HEK293 (cell line): ENCODE data around the gene NANOS3.
A peak's percentile ranks its signal among the peaks of the same experiment; 100 is the strongest.

Source experiments
- EGR2 ChIP-seq: fragments of 450-650 bp; formaldehyde crosslinking; IDR thresholded peaks from 2 replicates; pipeline ENCODE4 v1.5.1; 2016; ENCODE audit warnings: low read depth, missing biosample characterization, missing genetic modification characterization
- ELK4 ChIP-seq: IDR thresholded peaks from 2 replicates; pipeline ENCODE4 v1.6.1; 2011; ENCODE audit warnings: mild to moderate bottlenecking, low read depth, low read length, borderline replicate concordance
- GFI1B ChIP-seq: fragments of 450-650 bp; formaldehyde crosslinking; IDR thresholded peaks from 2 replicates; pipeline ENCODE4 v1.5.1; 2016; ENCODE audit warnings: missing biosample characterization, missing genetic modification characterization
- GLI2 ChIP-seq: fragments of 450-650 bp; formaldehyde crosslinking; IDR thresholded peaks from 2 replicates; pipeline ENCODE4; 2017; ENCODE audit warnings: missing biosample characterization, missing genetic modification characterization, low read depth, borderline replicate concordance
- HOXD13 ChIP-seq: sonication (generic); formaldehyde crosslinking; IDR thresholded peaks from 2 replicates; pipeline ENCODE4 v1.8.0; 2022; ENCODE audit warnings: missing genetic modification reagents, borderline replicate concordance
- IKZF3 ChIP-seq: fragments of 450-650 bp; IDR thresholded peaks from 2 replicates; pipeline ENCODE4 v1.5.0; 2018; ENCODE audit warnings: missing biosample characterization, mild to moderate bottlenecking, missing genetic modification characterization, moderate library complexity
- INSM2 ChIP-seq: fragments of 450-650 bp; formaldehyde crosslinking; IDR thresholded peaks from 2 replicates; pipeline ENCODE4 v1.5.1; 2016; ENCODE audit warnings: missing biosample characterization, missing genetic modification characterization
- OVOL3 ChIP-seq: fragments of 450-650 bp; formaldehyde crosslinking; IDR thresholded peaks from 2 replicates; pipeline ENCODE4 v1.5.1; 2016; ENCODE audit warnings: missing biosample characterization, missing genetic modification characterization
- PRDM10 ChIP-seq: fragments of 450-650 bp; formaldehyde crosslinking; IDR thresholded peaks from 2 replicates; pipeline ENCODE4 v1.5.1; 2016; ENCODE audit warnings: missing biosample characterization, missing genetic modification characterization
- SETDB1 ChIP-seq: IDR thresholded peaks from one replicate; pipeline ENCODE4 v1.6.1; 2017; ENCODE audit warnings: mild to moderate bottlenecking, low read length, moderate library complexity, mixed read lengths; ENCODE audit not compliant: insufficient read length
- ZNF112 ChIP-seq: fragments of 450-650 bp; formaldehyde crosslinking; IDR thresholded peaks from 2 replicates; pipeline ENCODE4 v1.5.0; 2017; ENCODE audit warnings: missing biosample characterization, missing genetic modification characterization
- ZNF138 ChIP-seq: fragments of 450-650 bp; formaldehyde crosslinking; IDR thresholded peaks from 2 replicates; pipeline ENCODE4 v1.5.1; 2016; ENCODE audit warnings: missing biosample characterization, missing genetic modification characterization, borderline replicate concordance
- ZNF18 ChIP-seq: fragments of 450-650 bp; formaldehyde crosslinking; IDR thresholded peaks from 2 replicates; pipeline ENCODE4 v1.5.1; 2016; ENCODE audit warnings: missing biosample characterization, missing genetic modification characterization
- ZNF24 ChIP-seq: fragments of 450-650 bp; formaldehyde crosslinking; IDR thresholded peaks from 2 replicates; pipeline ENCODE4 v1.5.1; 2016; ENCODE audit warnings: missing biosample characterization, missing genetic modification characterization
- ZNF274 ChIP-seq, 2 experiments: fragments of 200-500 bp in 1 of 2; fragments of 450-650 bp in 1 of 2; sonication (Bioruptor generic) in 1 of 2; formaldehyde crosslinking in 1 of 2; IDR thresholded peaks; 2 replicates each; pipeline versions ENCODE4 v1.5.1 to v1.6.1; 2014 to 2016; ENCODE audit warnings: borderline replicate concordance in 1 of 2, inconsistent platforms in 1 of 2, low read length in 1 of 2, missing biosample characterization in 1 of 2, missing genetic modification characterization in 1 of 2
- ZNF362 ChIP-seq: fragments of 450-650 bp; formaldehyde crosslinking; IDR thresholded peaks from 2 replicates; pipeline ENCODE4 v1.5.1; 2016; ENCODE audit warnings: missing biosample characterization, missing genetic modification characterization
- ZNF513 ChIP-seq: fragments of 450-650 bp; IDR thresholded peaks from 2 replicates; pipeline ENCODE4 v1.5.1; 2018; ENCODE audit warnings: missing biosample characterization, missing genetic modification characterization
- ZNF521 ChIP-seq: fragments of 450-650 bp; formaldehyde crosslinking; IDR thresholded peaks from 2 replicates; pipeline ENCODE4 v1.5.1; 2017; ENCODE audit warnings: missing biosample characterization, mild to moderate bottlenecking, missing genetic modification characterization
- ZNF561 ChIP-seq: fragments of 450-650 bp; IDR thresholded peaks from 2 replicates; pipeline ENCODE4 v1.5.1; 2018; ENCODE audit warnings: missing biosample characterization, missing genetic modification characterization, borderline replicate concordance
- ZNF624 ChIP-seq: fragments of 450-650 bp; formaldehyde crosslinking; IDR thresholded peaks from 2 replicates; pipeline ENCODE4 v1.5.1; 2017; ENCODE audit warnings: missing biosample characterization, missing genetic modification characterization
- ZNF626 ChIP-seq: fragments of 450-650 bp; sonication (Bioruptor Pico); formaldehyde crosslinking; IDR thresholded peaks from 2 replicates; pipeline ENCODE4 v1.5.1; 2018; ENCODE audit warnings: missing biosample characterization, missing genetic modification characterization, inconsistent platforms
- ZNF701 ChIP-seq: fragments of 450-650 bp; formaldehyde crosslinking; IDR thresholded peaks from 2 replicates; pipeline ENCODE4 v1.5.1; 2016; ENCODE audit warnings: missing biosample characterization, missing genetic modification characterization
- ZNF704 ChIP-seq: fragments of 450-650 bp; formaldehyde crosslinking; IDR thresholded peaks from 2 replicates; pipeline ENCODE4 v1.5.1; 2016; ENCODE audit warnings: missing biosample characterization, missing genetic modification characterization
- ZNF791 ChIP-seq: fragments of 450-650 bp; formaldehyde crosslinking; IDR thresholded peaks from 2 replicates; pipeline ENCODE4 v1.5.1; 2016; ENCODE audit warnings: missing biosample characterization, missing genetic modification characterization
- ZNF843 ChIP-seq: fragments of 450-650 bp; formaldehyde crosslinking; IDR thresholded peaks from 2 replicates; pipeline ENCODE4 v1.5.1; 2016; ENCODE audit warnings: missing biosample characterization, missing genetic modification characterization

Gene NANOS3

GRCh38 chr19:13864667-13865570 lies 12.0 kb upstream of the NANOS3 start (continued):
- TF ChIP-seq PRDM10 (tag by site-specific recombination) = no peak
- TF ChIP-seq ZNF843 = no peak
- no peak for TF ChIP-seq ZNF704 (tag by site-specific recombination)
- TF ChIP-seq ZNF791 (tag by site-specific recombination) = no peak
- TF ChIP-seq OVOL3 (tag by site-specific recombination) = no peak
- no peak for TF ChIP-seq IKZF3 (tag by site-specific recombination)
- TF ChIP-seq HOXD13 = no peak
- TF ChIP-seq SETDB1 = no peak
- TF ChIP-seq INSM2 (tag by site-specific recombination) = no peak
- TF ChIP-seq ZNF362 (tag by site-specific recombination) = no peak
- no peak for TF ChIP-seq ZNF18 (tag by site-specific recombination)
- TF ChIP-seq ZNF112 (tag by site-specific recombination) = no peak
- TF ChIP-seq ZNF701 (tag by site-specific recombination) = no peak
- TF ChIP-seq ZNF138 (tag by site-specific recombination) = no peak
- no peak for TF ChIP-seq ZNF521 (tag by site-specific recombination)
- no peak for TF ChIP-seq ZNF274 (IDR thresholded peaks at IDR 0.05; ENCODE audit: low read length)
- no peak for TF ChIP-seq ZNF274 (tag by site-specific recombination; IDR thresholded peaks at IDR 0.05; ENCODE audit: borderline replicate concordance)
- no peak for TF ChIP-seq ZNF24 (tag by site-specific recombination)
- TF ChIP-seq EGR2 = peak; percentile 28; the same call in 1 of the 2 replicates
- no peak for TF ChIP-seq GLI2 (tag by site-specific recombination)
- no peak for TF ChIP-seq GFI1B
- no peak for TF ChIP-seq ELK4
- 0 out of 2 replicates have a peak, but pooled peaks have one; percentile 23 for TF ChIP-seq ZNF561 (tag by site-specific recombination)
- no peak for TF ChIP-seq ZNF624 (tag by site-specific recombination)
- no peak for TF ChIP-seq ZNF513 (tag by site-specific recombination)
- TF ChIP-seq ZNF626 (tag by site-specific recombination) = no peak
